H1 (cell line): Measurements from ENCODE around the gene ALDOC. TPM values are rescaled to one million over a fixed set of nuclear protein-coding genes. Genes with fewer than 3 reads are reported as not detected.

ENCODE experiments used
- CREB1 ChIP-seq: IDR thresholded peaks from 2 replicates; pipeline ENCODE4 v1.6.1; 2012; ENCODE audit warnings: inconsistent platforms
- EZH2 ChIP-seq: fragments of 200-600 bp; sonication (generic); IDR thresholded peaks from 2 replicates; pipeline ENCODE4 v1.7.1; 2012; ENCODE audit warnings: low read depth, mild to moderate bottlenecking, moderate library complexity, low read length, inconsistent platforms; ENCODE audit not compliant: severe bottlenecking
- POLR2A ChIP-seq, 2 experiments: IDR thresholded peaks; 1 replicate in 1 of 2; 2 replicates in 1 of 2; pipeline ENCODE4 v1.6.1; 2011; ENCODE audit warnings: low read depth in 2 of 2, low read length in 2 of 2, mild to moderate bottlenecking in 2 of 2; ENCODE audit errors: control extremely low read depth in 1 of 2
- POU5F1 ChIP-seq: IDR thresholded peaks from 2 replicates; pipeline ENCODE4 v1.6.1; 2011; ENCODE audit warnings: low read depth, mild to moderate bottlenecking, low read length, moderate library complexity
- RAD21 ChIP-seq, 2 experiments: IDR thresholded peaks in 1 of 2; conservative IDR thresholded peaks in 1 of 2; 2 replicates each; pipeline ENCODE4 v1.6.1; 2011; ENCODE audit warnings: low read depth in 2 of 2, low read length in 2 of 2, improper control_type of control experiment in 1 of 2, inconsistent platforms in 1 of 2, mild to moderate bottlenecking in 1 of 2, moderate library complexity in 1 of 2
- RFX5 ChIP-seq: IDR thresholded peaks from 2 replicates; pipeline ENCODE4 v1.6.1; 2011; ENCODE audit warnings: low read depth, low read length, improper control_type of control experiment, borderline replicate concordance
- USF2 ChIP-seq: IDR thresholded peaks from 2 replicates; pipeline ENCODE4 v1.6.1; 2011; ENCODE audit warnings: low read length, improper control_type of control experiment
- polyA plus RNA-seq, 7 experiments: library from polyadenylated mRNA; depleted of rRNA in 3 of 7; stranded (reverse) in 5 of 7; unstranded in 2 of 7; fragments of >200 nt in 5 of 7; fragments of 200-250 nt in 2 of 7; gene quantifications; 1 replicate in 5 of 7; 2 replicates in 1 of 7; 4 replicates in 1 of 7; pipeline versions ENCODE4 v1.2.1 to v1.2.3, GENCODE V29; 2011 to 2013; ENCODE audit warnings: missing spikeins in 2 of 7, mixed read lengths in 2 of 7
- total RNA-seq: library from RNA; stranded (reverse); fragmentation: NEBNext Ultra II Directional; extraction: Animal tissue kit (Norgen Biotek cat#: 25700); gene quantifications from 2 replicates; pipeline ENCODE4 v1.2.1, GENCODE V29; 2021

Gene ALDOC
- total and polyA plus RNA-seq, 2 of the 8 experiments (the other 6 are each of a cell fraction or from before 2014, with no cell fraction given) = 51.6 to 103 TPM

DNA sequence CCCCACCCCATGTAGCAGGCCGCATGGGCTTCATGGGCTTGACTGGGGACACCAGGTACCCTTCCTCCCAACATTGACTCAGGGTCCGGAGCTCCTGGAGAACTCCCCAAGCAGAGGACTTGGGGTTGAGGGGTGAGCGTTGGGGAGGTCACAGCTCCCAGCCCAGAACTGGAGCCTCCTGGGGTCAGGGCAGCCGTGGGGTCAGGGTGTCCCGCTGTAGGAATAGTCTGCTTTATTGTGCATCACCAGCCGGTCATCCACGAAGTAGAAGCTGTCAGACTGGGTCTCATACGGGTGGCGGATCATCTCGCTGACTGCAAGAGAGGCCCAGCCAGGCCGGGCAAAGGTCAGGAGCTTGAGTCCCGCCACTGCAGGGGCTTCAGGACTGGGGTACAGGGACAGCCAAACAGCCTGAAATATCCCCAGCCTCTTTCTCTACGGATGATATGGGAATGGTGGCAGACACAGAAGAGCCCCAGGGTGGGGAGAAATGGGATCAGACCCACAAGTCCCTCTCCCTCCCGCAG, 29.5 kb downstream of the ALDOC start (continued):
- no peak for TF ChIP-seq RAD21 (IDR thresholded peaks at IDR 0.05 in 1 of 2, conservative IDR thresholded peaks at IDR 0.05 in 1 of 2; ENCODE audit: low read depth in 2 of 2, low read length in 2 of 2)
- TF ChIP-seq USF2 = no peak
- no peak for TF ChIP-seq POLR2A (IDR thresholded peaks at IDR 0.05; ENCODE audit: control extremely low read depth in 1 of 2, low read depth in 2 of 2, low read length in 2 of 2)
- TF ChIP-seq CREB1 = no peak
- no peak for TF ChIP-seq POU5F1
- TF ChIP-seq EZH2 = no peak
- no peak for TF ChIP-seq RFX5
